ENCODE results near the gene ZNF334. TPM values are rescaled to one million over a fixed set of nuclear protein-coding genes. Genes with fewer than 3 reads are reported as not detected.

The ZNF334 gene
- polyA plus RNA-seq, 1 experiment: 4.0 TPM

GRCh38 chr20:46541229-46541935, 28.0 kb upstream of the ZNF334 start:
- Histone ChIP-seq H3K4me3 (ENCODE audit: low read depth, low read length) (no peak overlapping the region), H3K27ac (ENCODE audit: low read depth, low read length) (no peak overlapping the region), H3K9me3 (ENCODE audit: control insufficient read depth, insufficient read depth, low read length) (no peaks in the 10 kb centered on the region; the same call in 1 of the 2 replicates), H3K27me3 (ENCODE audit: control insufficient read depth, insufficient read depth, low read length) (peaks cover 21% of the 10 kb centered on the region)
- ChIA-PET POLR2A (no interaction called here), CTCF (no interaction called here)
- no peak for TF ChIP-seq CTCF (IDR thresholded peaks at IDR 0.05; ENCODE audit: low read depth, low read length)
- DNase-seq (ENCODE audit: low read depth, low spot score): no peak

- DNase-seq (ENCODE audit: low read depth, low spot score): no peak
- H3K27ac ChIP-seq (ENCODE audit: low read depth, low read length): no peak overlapping the region
- TF ChIP-seq CTCF (IDR thresholded peaks at IDR 0.05; ENCODE audit: low read depth, low read length): peak; percentile 33
- no peaks in the 10 kb centered on the region for H3K9me3 ChIP-seq (ENCODE audit: control insufficient read depth, insufficient read depth, low read length)
- ChIA-PET CTCF (no interaction called here), POLR2A (no interaction called here)
- peaks cover 19% of the 10 kb centered on the region for H3K27me3 ChIP-seq (ENCODE audit: control insufficient read depth, insufficient read depth, low read length)
- H3K4me3 ChIP-seq (ENCODE audit: low read depth, low read length): no peak overlapping the region
Measured at GRCh38 chr20:46539113-46539512, 25.8 kb upstream of the ZNF334 start.

GRCh38 chr20:46530640-46531039, 17.3 kb upstream of the ZNF334 start:
- ChIA-PET CTCF (no interaction called here), POLR2A (no interaction called here)
- no peaks in the 10 kb centered on the region for H3K9me3 ChIP-seq (ENCODE audit: control insufficient read depth, insufficient read depth, low read length)
- no peak for TF ChIP-seq CTCF (IDR thresholded peaks at IDR 0.05; ENCODE audit: low read depth, low read length)
- no peak overlapping the region for H3K27ac ChIP-seq (ENCODE audit: low read depth, low read length)
- peaks cover 5% of the 10 kb centered on the region for H3K27me3 ChIP-seq (ENCODE audit: control insufficient read depth, insufficient read depth, low read length)
- DNase-seq (ENCODE audit: low read depth, low spot score): no peak
- H3K4me3 ChIP-seq (ENCODE audit: low read depth, low read length): no peak overlapping the region

- CTCF ChIA-PET: interaction anchor here (1.4 to 6.6 kb wide), 2 partner anchors 12 to 158 kb away, joined by 3 to 43 read pairs; no protein-coding TSS in a partner anchor
- POLR2A ChIA-PET: no interaction called here
- no peaks in the 10 kb centered on the region for H3K9me3 ChIP-seq (ENCODE audit: control insufficient read depth, insufficient read depth, low read length)
- no peaks in the 10 kb centered on the region for H3K27me3 ChIP-seq (ENCODE audit: control insufficient read depth, insufficient read depth, low read length)
- no peak overlapping the region for H3K4me3 ChIP-seq (ENCODE audit: low read depth, low read length)
- TF ChIP-seq CTCF (IDR thresholded peaks at IDR 0.05; ENCODE audit: low read depth, low read length): no peak
- no peak overlapping the region for H3K27ac ChIP-seq (ENCODE audit: low read depth, low read length)
- DNase-seq (ENCODE audit: low read depth, low spot score): no peak
Measured at GRCh38 chr20:46523696-46524328, 10.5 kb upstream of the ZNF334 start.

- H3K9me3 ChIP-seq (ENCODE audit: control insufficient read depth, insufficient read depth, low read length): no peaks in the 10 kb centered on the region
- H3K27me3 ChIP-seq (ENCODE audit: control insufficient read depth, insufficient read depth, low read length): no peaks in the 10 kb centered on the region
- POLR2A ChIA-PET: no interaction called here
- H3K4me3 ChIP-seq (ENCODE audit: low read depth, low read length): no peak overlapping the region
- DNase-seq (ENCODE audit: low read depth, low spot score): no peak
- no peak for TF ChIP-seq CTCF (IDR thresholded peaks at IDR 0.05; ENCODE audit: low read depth, low read length)
- CTCF ChIA-PET: interaction anchor here (0.6 to 6.6 kb wide), 2 partner anchors 10 to 159 kb away, joined by 3 to 43 read pairs; partner anchors contain the start of gene ZNF334
- H3K27ac ChIP-seq (ENCODE audit: low read depth, low read length): no peak overlapping the region
Measured at GRCh38 chr20:46523108-46523507, 9.7 kb upstream of the ZNF334 start.
